Activated CD4-positive, alpha-beta T cell treated with anti-CD3 and anti-CD28 coated beads, Interleukin-2, Interleukin-6, amounts not matched to agents 100 ng/mL and 50 ng/mL, durations not matched to agents 16 hours and 8 hours (primary cell): ENCODE data around the gene LTC4S.

Experiments
- DNase-seq: peaks from one replicate; pipeline ENCODE4 v3.0.0-alpha.2; 2020

The LTC4S gene

DNA sequence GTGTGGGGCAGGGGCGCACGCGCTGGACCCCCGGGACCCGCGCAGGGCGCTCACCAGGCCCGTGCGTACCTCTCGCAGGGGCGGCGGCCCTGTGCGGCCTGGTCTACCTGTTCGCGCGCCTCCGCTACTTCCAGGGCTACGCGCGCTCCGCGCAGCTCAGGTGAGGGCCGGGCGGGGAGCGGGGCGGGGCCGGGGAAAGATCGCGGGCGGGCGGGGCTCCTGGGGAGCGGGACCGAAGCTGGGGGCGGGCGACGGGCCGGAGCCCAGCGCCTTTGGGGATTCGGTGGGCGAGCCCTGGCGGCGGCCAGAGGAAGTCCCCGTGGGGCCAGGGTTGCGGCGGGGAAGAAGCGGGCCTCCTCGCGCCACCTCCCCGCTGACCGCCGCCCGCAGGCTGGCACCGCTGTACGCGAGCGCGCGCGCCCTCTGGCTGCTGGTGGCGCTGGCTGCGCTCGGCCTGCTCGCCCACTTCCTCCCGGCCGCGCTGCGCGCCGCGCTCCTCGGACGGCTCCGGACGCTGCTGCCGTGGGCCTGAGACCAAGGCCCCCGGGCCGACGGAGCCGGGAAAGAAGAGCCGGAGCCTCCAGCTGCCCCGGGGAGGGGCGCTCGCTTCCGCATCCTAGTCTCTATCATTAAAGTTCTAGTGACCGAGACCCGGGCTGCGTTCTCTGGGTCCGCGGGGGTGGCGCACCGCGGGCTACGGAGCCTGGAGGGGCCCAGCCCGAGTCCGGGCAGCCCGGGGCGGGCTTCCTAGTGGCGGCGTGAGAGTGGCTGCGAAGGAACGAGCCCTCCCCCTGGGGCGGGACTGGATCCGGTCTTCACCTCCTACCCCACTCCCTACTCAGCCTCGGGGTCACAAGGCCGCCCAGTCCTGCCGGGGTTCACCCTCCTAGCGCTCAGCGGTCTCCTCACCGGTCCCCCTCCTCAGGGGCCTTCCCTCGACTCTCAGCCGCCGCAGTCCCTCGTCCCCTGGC lies 2.4 kb downstream of the LTC4S start:
- peak; percentile 75 for DNase-seq

DNA sequence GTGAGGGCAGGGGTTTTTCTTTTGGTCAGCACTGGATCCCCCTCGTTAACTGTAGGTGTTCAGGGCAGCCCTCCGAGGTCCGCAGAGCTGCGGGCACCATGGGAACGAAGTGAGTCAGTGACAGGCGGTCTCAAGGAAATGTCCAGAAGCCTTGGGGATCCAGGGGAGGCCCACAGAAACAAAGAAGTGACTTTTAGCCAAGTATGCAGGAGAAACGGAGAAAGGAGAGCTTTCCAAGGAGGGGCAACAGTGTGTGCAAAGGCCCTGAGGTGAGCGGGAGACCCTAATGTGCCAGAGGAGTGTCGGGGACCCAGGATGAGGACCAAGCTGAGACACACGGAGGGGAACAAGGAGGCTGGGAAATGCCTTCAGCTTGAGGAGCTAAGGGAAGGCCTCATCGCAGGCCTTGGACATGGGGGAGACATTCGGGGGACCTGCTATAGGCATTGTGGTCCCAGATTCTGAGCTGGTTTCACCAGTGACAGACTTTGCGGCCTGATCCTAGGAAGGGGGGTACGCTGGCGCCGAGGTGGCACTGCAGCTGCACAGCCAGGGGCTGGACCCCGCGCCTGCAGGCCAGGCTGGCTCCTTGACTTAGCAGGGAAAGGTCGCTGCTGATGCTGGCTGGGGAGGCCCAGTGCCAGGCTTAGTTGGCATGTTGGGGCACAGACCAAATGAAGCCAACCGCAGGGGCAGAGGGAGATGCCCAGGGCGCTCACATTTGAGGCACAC lies 3.3 kb downstream of the LTC4S start:
- no peak for DNase-seq

- no peak for DNase-seq
These were observed 4.0 kb downstream of the LTC4S start for GRCh38 chr5:179797741-179798140.

DNA sequence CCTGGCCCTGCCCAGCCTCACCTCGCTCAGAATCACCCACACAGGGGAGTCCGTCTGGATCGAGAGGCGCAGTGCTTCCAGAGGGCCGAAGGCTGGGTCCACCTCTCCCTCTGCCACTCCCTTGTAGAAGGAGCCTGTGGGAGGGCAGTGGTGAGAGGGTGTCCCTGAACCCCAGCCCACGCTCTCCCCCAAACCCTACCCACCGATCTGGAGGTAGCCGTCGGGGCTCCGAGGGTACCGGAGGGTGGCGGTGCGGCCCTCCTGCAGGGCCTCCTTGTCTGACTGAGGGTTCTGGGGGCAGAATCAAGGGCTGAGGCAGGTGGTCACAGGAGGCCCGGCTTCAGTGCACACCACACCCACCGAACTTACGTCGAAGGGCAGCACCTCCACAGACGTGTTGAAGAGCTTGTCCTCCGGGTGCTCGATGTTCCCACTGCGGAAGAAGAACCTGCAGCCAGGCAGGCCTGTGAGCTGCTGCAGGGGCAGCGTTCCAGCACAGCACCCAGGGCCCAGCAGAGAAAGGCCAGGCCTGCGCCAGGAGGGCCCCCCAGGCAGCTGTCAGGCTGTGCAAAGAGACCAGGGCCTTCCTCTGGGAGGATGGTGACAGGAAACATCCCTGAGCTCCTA lies 4.5 kb downstream of the LTC4S start:
- DNase-seq: no peak

- no peak for DNase-seq
These were observed 5.2 kb downstream of the LTC4S start for GRCh38 chr5:179798771-179799643.

DNA sequence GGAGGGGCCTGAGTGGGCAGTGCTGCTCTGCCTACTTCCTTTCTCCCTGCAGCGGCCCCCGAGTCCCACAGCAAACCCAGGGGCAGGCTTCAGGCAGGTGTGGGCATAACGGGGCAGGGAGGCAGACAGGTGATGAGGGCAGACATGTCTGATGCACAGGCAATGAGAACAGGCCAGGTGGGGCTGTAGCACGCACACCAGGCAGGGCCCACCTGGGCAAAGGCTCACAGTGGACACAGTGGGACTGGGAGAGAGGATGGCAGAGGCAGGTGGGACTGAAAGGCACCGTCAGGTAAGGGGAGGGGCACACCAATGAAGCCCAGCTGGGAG lies 5.8 kb downstream of the LTC4S start:
- no peak for DNase-seq

DNA sequence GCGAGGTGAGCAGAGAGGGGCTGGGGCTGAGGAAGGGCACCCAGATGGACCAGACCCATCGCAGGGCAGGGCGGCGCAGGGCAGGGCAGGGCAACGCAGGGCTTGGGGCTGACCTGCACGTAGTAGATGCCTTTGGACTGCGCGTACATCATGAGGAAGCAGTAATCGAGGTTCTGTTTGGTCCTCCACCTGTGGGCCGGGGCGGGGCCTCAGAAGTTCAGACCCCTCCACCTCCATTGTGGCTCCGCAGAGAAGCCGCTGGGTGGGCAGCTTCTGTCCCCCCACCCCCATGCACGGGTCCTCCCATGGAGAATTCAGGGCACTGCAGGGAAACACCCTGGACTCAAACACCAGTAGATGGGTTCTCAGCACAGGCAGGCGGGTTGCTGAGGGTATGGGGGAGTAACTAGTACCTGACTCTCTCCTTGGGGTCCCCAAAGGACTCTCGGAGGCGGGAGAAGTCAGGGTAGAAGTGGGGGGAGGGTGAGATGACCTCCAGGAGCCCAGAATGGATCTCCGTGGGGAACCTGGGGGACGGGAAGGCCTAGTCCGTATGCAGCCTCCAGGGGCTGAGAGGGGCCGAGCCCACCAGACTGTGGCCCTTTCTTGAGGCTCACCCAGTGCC lies 6.4 kb downstream of the LTC4S start:
- DNase-seq: no peak

- no peak for DNase-seq
These were observed 7.0 kb downstream of the LTC4S start for GRCh38 chr5:179800696-179801201.

- peak; percentile 88 for DNase-seq
These were observed 7.8 kb downstream of the LTC4S start for GRCh38 chr5:179801304-179802206.

- DNase-seq: no peak
These were observed 8.6 kb downstream of the LTC4S start for GRCh38 chr5:179802207-179802883.

DNA sequence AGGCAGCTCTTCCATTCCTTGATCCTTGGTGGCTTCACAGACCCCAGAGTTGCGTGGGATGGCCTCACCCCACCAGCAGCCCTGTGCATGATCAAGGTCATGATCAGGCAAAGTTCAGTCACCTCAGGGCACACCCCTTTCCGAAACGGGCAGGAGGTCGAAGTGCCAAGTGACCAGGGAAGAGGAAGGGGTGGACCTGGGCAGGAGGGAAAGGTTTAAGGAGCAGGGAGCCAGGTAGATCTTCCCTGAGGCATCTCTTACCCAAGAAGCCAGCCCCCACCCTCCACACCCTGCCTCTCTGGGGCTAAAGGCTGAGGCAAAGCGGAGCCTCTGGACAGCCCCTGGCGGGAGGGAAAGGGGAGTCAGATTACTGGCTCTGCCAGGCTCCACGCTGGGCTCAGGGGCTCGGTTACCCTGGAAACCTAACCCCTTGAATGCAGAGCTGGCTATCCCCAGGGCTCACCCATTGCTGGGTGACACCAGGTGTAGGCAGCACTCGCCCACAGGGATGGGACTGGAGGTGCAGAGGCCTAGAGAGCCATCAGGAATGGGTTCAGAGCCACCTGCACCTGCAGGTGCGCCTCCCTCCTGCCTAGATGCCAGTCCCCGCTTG lies 9.3 kb downstream of the LTC4S start:
- DNase-seq: no peak

- peak; percentile 57 for DNase-seq
These were observed 10.1 kb downstream of the LTC4S start for GRCh38 chr5:179803651-179804554.

GRCh38 chr5:179804555-179804947 lies 10.8 kb downstream of the LTC4S start:
- no peak for DNase-seq

DNA sequence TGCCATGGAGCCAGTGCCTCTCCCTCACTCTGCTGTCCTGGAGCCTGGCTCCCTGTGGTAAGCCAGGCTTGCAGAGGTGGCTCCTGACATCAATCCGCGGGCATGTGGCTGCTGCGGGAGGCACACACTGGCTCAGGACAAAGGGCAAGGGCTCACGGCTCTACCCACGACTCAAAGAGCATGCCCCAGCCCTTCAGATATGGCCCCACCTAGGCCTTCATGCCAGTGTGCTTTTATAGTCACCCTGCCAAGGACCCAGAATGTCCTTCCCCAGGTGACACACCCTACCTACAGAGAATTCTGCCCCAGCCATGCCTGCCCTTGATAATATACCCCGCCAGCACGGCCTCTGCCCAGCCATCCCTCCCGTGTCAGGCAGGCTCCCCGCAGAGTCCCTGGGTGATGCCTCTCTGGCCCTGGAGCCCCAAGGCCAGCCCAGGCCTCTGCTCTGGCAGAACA lies 11.3 kb downstream of the LTC4S start:
- no peak for DNase-seq

GRCh38 chr5:179805529-179806249 lies 11.9 kb downstream of the LTC4S start:
- peak; percentile 60 for DNase-seq

- DNase-seq: peak; percentile 80
These were observed 12.7 kb downstream of the LTC4S start, which contains the start of gene MGAT4B for GRCh38 chr5:179806250-179807048. TSS of gene MGAT4B (minus strand) at chr5:179806866. CDS start at chr5:179806583, 283 bp downstream.
